Naive B cell (primary cell): Measurements from ENCODE around the gene PTK7. TPM values are rescaled to one million over a fixed set of nuclear protein-coding genes. Genes with fewer than 3 reads are reported as not detected.

Experiments
- ATAC-seq, 2 donors: fragments of 150-1000 bp; cut with Tn5 transposase; 2 replicates each; pipeline ENCODE4 v1.10.0; 2021; ENCODE audit warnings: low read depth in 2 of 2, mild to moderate bottlenecking in 2 of 2, moderate library complexity in 2 of 2
- DNase-seq: peaks from one replicate; pipeline ENCODE4 v3.0.0; 2022
- H3K27ac Mint-ChIP-seq, 6 donors: one replicate each; pipeline ENCODE4 v1.8.0; 2020 to 2022; ENCODE audit warnings: mild to moderate bottlenecking in 6 of 6, mixed read lengths in 6 of 6, moderate library complexity in 5 of 6, inconsistent platforms in 2 of 6
- H3K27me3 Mint-ChIP-seq, 3 donors: one replicate each; pipeline ENCODE4 v1.8.0; 2021 to 2022; ENCODE audit warnings: mixed read lengths in 3 of 3, mild to moderate bottlenecking in 1 of 3
- H3K36me3 Mint-ChIP-seq, 2 donors: one replicate each; pipeline ENCODE4 v1.8.0; 2020 to 2022; ENCODE audit warnings: mixed read lengths in 2 of 2, inconsistent platforms in 1 of 2, mild to moderate bottlenecking in 1 of 2
- H3K4me1 Mint-ChIP-seq, 3 donors: one replicate each; pipeline ENCODE4 v1.8.0; 2020 to 2022; ENCODE audit warnings: mixed read lengths in 3 of 3, inconsistent platforms in 1 of 3, mild to moderate bottlenecking in 1 of 3, moderate library complexity in 1 of 3
- H3K4me3 Mint-ChIP-seq, 8 donors: one replicate each; pipeline ENCODE4 v1.8.0; 2020 to 2022; ENCODE audit warnings: mild to moderate bottlenecking in 8 of 8, mixed read lengths in 8 of 8, moderate library complexity in 8 of 8, inconsistent platforms in 2 of 8
- H3K9me3 Mint-ChIP-seq, 7 donors: one replicate each; pipeline ENCODE4 v1.8.0; 2020 to 2022; ENCODE audit warnings: mixed read lengths in 7 of 7, mild to moderate bottlenecking in 5 of 7, inconsistent platforms in 2 of 7, moderate library complexity in 1 of 7
- polyA plus RNA-seq, 6 donors: library from polyadenylated mRNA; unstranded; fragments of 300-500 nt; fragmentation: Illumina TruSeq; gene quantifications; one replicate each; pipeline ENCODE4 v1.2.3, GENCODE V29; 2021; ENCODE audit warnings: low read depth in 6 of 6

The PTK7 gene
- polyA plus RNA-seq, 6 donors from 2014 or later = not detected

- Mint-ChIP-seq H3K27ac (peak overlapping the region; percentile 7 to 97 (median 92)), H3K4me3 (peak overlapping the region; percentile 83 to 96 (median 95)), H3K36me3 (peaks cover 5 to 11% of the 10 kb centered on the region in 2 donors), H3K4me1 (peaks cover 35 to 46% (median 37%) of the 10 kb centered on the region in 3 donors), H3K27me3 (no peaks in the 10 kb centered on the region), H3K9me3 (peaks cover 0 to 2% (median 0%) of the 10 kb centered on the region in 7 donors)
- no peak for ATAC-seq
- DNase-seq = no peak
These were observed 104.9 kb downstream of the PTK7 start for GRCh38 chr6:43180985-43181384.

- H3K36me3 Mint-ChIP-seq = peaks cover 10 to 11% of the 10 kb centered on the region in 2 donors
- no peak for DNase-seq
- peaks cover 41 to 48% (median 43%) of the 10 kb centered on the region in 3 donors for H3K4me1 Mint-ChIP-seq
These were observed 105.5 kb downstream of the PTK7 start for GRCh38 chr6:43181621-43181941.

GRCh38 chr6:43181942-43182860 lies 106.1 kb downstream of the PTK7 start, which contains the start of gene CUL9:
Gene CUL9, plus strand, starts transcription at chr6:43182196. Its CDS starts 2,115 bp downstream, at chr6:43184311.
- Mint-ChIP-seq H3K9me3 (peaks cover 0 to 2% (median 0%) of the 10 kb centered on the region in 7 donors), H3K4me3 (peak within 1 kb of the TSS; percentile 83 to 96 (median 95)), H3K36me3 (peaks cover 10 to 13% of the 10 kb centered on the region in 2 donors), H3K4me1 (peaks cover 41 to 48% (median 45%) of the 10 kb centered on the region in 3 donors), H3K27me3 (no peaks in the 10 kb centered on the region), H3K27ac (peak within 1 kb of the TSS; percentile 49 to 98 (median 96))
- DNase-seq = peak; percentile 86
- ATAC-seq = peak; percentile 99

More at GRCh38 chr6:43181621-43181941, 105.5 kb downstream of the PTK7 start:
- Mint-ChIP-seq H3K9me3 (peaks cover 0 to 2% (median 0%) of the 10 kb centered on the region in 7 donors), H3K4me3 (peak overlapping the region; percentile 83 to 96 (median 95)), H3K27ac (peak overlapping the region; percentile 47 to 97 (median 90)), H3K27me3 (no peaks in the 10 kb centered on the region)
- ATAC-seq = no peak

- H3K4me1 Mint-ChIP-seq = peaks cover 44 to 49% (median 48%) of the 10 kb centered on the region in 3 donors
- H3K27me3 Mint-ChIP-seq = no peaks in the 10 kb centered on the region
- DNase-seq (no peak), ATAC-seq (no peak)
- peaks cover 18 to 22% of the 10 kb centered on the region in 2 donors for H3K36me3 Mint-ChIP-seq
- peak overlapping the region; percentile 80 to 96 (median 94) for H3K4me3 Mint-ChIP-seq
- H3K9me3 Mint-ChIP-seq = peaks cover 0 to 2% (median 0%) of the 10 kb centered on the region in 7 donors
- peak overlapping the region in 5 of 6 donors; percentile 81 to 98 (median 90) for H3K27ac Mint-ChIP-seq
These were observed 107.3 kb downstream of the PTK7 start for GRCh38 chr6:43183441-43183840.

- H3K4me3 Mint-ChIP-seq = peak overlapping the region in 7 of 8 donors; percentile 22 to 84 (median 74)
- peaks cover 46 to 49% (median 48%) of the 10 kb centered on the region in 3 donors for H3K4me1 Mint-ChIP-seq
- H3K9me3 Mint-ChIP-seq = peaks cover 0 to 2% (median 0%) of the 10 kb centered on the region in 7 donors
- H3K27me3 Mint-ChIP-seq = no peaks in the 10 kb centered on the region
- peaks cover 18 to 25% of the 10 kb centered on the region in 2 donors for H3K36me3 Mint-ChIP-seq
- DNase-seq = no peak
- no peak for ATAC-seq
- H3K27ac Mint-ChIP-seq = peak overlapping the region in 4 of 6 donors; percentile 82 to 90 (median 88)
These were observed 108.3 kb downstream of the PTK7 start for GRCh38 chr6:43184268-43184985.

GRCh38 chr6:43185391-43185985 lies 109.4 kb downstream of the PTK7 start:
- ATAC-seq = no peak
- Mint-ChIP-seq H3K27ac (no peak overlapping the region), H3K4me3 (no peak overlapping the region), H3K4me1 (peaks cover 46 to 52% (median 48%) of the 10 kb centered on the region in 3 donors), H3K9me3 (peaks cover 0 to 2% (median 0%) of the 10 kb centered on the region in 7 donors), H3K27me3 (no peaks in the 10 kb centered on the region), H3K36me3 (peaks cover 18 to 25% of the 10 kb centered on the region in 2 donors)
- no peak for DNase-seq

GRCh38 chr6:43186019-43186418 lies 109.9 kb downstream of the PTK7 start:
- ATAC-seq (no peak), DNase-seq (no peak)
- peaks cover 0 to 2% (median 0%) of the 10 kb centered on the region in 7 donors for H3K9me3 Mint-ChIP-seq
- peaks cover 18 to 25% of the 10 kb centered on the region in 2 donors for H3K36me3 Mint-ChIP-seq
- H3K27ac Mint-ChIP-seq = peak overlapping the region in 3 of 6 donors; percentile 42 to 65 (median 64)
- H3K4me3 Mint-ChIP-seq = peak overlapping the region in 1 of 8 donors; percentile 13
- no peaks in the 10 kb centered on the region for H3K27me3 Mint-ChIP-seq
- H3K4me1 Mint-ChIP-seq = peaks cover 44 to 55% (median 48%) of the 10 kb centered on the region in 3 donors

- Mint-ChIP-seq H3K27me3 (no peaks in the 10 kb centered on the region), H3K4me1 (peaks cover 37 to 50% (median 41%) of the 10 kb centered on the region in 3 donors), H3K9me3 (no peaks in the 10 kb centered on the region), H3K27ac (peak overlapping the region in 1 of 6 donors; percentile 42), H3K36me3 (peaks cover 18 to 25% of the 10 kb centered on the region in 2 donors), H3K4me3 (no peak overlapping the region)
- DNase-seq (no peak), ATAC-seq (no peak)
These were observed 110.6 kb downstream of the PTK7 start for GRCh38 chr6:43186706-43187105.

- peak overlapping the region in 2 of 6 donors; percentile 47 to 77 for H3K27ac Mint-ChIP-seq
- H3K4me1 Mint-ChIP-seq = peaks cover 35 to 45% (median 35%) of the 10 kb centered on the region in 3 donors
- DNase-seq (no peak), ATAC-seq (no peak)
- no peaks in the 10 kb centered on the region for H3K27me3 Mint-ChIP-seq
- peaks cover 24 to 26% of the 10 kb centered on the region in 2 donors for H3K36me3 Mint-ChIP-seq
- no peaks in the 10 kb centered on the region for H3K9me3 Mint-ChIP-seq
- peak overlapping the region in 1 of 8 donors; percentile 24 for H3K4me3 Mint-ChIP-seq
These were observed 111.7 kb downstream of the PTK7 start for GRCh38 chr6:43187821-43188220.

GRCh38 chr6:43188426-43188825 lies 112.3 kb downstream of the PTK7 start:
- H3K36me3 Mint-ChIP-seq = peaks cover 30 to 32% of the 10 kb centered on the region in 2 donors

GRCh38 chr6:43189776-43190304 lies 113.7 kb downstream of the PTK7 start:
- DNase-seq (no peak), ATAC-seq (no peak)
- Mint-ChIP-seq H3K9me3 (no peaks in the 10 kb centered on the region), H3K4me3 (no peak overlapping the region), H3K36me3 (peaks cover 30 to 34% of the 10 kb centered on the region in 2 donors), H3K4me1 (peaks cover 20 to 25% (median 25%) of the 10 kb centered on the region in 3 donors), H3K27me3 (no peaks in the 10 kb centered on the region), H3K27ac (no peak overlapping the region)

More at GRCh38 chr6:43188426-43188825, 112.3 kb downstream of the PTK7 start:
- Mint-ChIP-seq H3K9me3 (no peaks in the 10 kb centered on the region), H3K27ac (peak overlapping the region in 1 of 6 donors; percentile 79), H3K27me3 (no peaks in the 10 kb centered on the region), H3K4me3 (peak overlapping the region in 1 of 8 donors; percentile 24), H3K4me1 (peaks cover 32 to 39% (median 35%) of the 10 kb centered on the region in 3 donors)
- ATAC-seq (no peak), DNase-seq (no peak)

- Mint-ChIP-seq H3K27me3 (no peaks in the 10 kb centered on the region), H3K27ac (peak overlapping the region in 2 of 6 donors; percentile 71 to 92), H3K36me3 (peaks cover 36 to 40% of the 10 kb centered on the region in 2 donors), H3K4me1 (peaks cover 9 to 23% (median 9%) of the 10 kb centered on the region in 3 donors), H3K9me3 (no peaks in the 10 kb centered on the region), H3K4me3 (peak overlapping the region in 1 of 8 donors; percentile 26)
- ATAC-seq (no peak), DNase-seq (no peak)
These were observed 116.8 kb downstream of the PTK7 start for GRCh38 chr6:43192911-43193310.
